Activated naive CD4-positive, alpha-beta T cell treated with Interleukin-2 at 50 U/mL for 16 hours (primary cell): ENCODE results near the gene SLC17A6.

ENCODE experiments used
- DNase-seq: peaks from one replicate; pipeline ENCODE4 v3.0.0-alpha.2; 2020

The SLC17A6 gene

DNA sequence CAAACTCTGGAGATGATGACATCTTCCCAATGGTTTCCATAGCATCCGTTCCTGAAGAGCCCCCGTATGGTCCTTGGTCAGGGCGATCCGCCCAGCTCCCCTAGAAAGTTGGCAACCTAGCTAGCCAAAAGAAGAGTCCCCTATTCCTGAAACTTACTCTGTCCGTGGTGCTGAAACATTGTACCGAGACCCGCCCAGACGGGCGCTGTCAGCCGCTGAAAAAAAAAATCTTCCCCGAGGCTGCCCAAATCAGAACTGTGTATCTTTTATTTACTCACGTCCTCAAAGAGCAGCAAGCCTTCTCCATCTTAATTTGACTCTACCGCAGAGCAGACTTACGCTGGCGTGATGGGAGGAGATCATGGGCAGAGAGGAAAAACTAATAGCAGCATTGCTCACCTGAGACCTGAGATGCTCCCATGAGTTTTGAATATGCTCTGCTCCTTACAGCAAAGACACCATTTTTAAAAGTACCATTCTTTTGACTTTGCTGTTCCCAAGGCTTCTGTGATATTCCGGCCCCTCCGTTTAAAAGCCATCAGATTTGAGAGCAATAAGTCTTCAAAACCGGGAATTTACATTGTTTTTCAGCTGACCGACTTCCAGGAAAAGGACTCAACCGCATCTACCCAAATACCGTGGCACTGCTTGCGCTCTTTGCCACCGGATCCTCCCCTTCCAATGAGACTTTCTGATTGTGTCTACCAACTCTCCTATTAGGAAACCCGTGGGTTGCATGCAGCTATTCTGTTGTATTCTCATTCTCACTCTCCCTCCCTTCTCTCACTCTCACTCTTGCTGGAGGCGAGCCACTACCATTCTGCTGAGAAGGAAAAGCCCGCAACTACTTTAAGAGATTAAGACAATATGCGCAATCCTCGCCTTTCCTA is at the start of gene SLC17A6:
TSS of gene SLC17A6 (plus strand) at position 786 of the 890 bp plus-strand sequence. CDS start 153 bp downstream, outside the sequence.
- DNase-seq, result no peak

DNA sequence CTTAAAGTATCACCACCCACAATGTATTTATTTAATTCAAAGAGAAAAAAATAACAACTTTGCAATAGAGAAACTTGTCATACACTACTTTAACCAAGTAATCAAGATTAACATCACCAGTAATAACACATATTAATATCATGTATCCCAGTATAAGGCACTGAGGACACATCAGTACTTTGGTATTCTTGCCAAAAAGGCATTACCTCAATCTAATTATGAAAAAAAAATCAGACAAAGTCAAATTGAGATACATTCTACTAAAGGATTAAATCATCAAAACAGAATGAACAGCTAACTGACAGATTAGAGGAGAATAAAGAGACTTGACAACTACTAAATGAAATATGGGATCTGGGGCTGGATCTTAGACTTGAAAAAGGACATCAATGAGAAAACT is 35.8 kb upstream of the SLC17A6 start:
- no peak for DNase-seq

DNA sequence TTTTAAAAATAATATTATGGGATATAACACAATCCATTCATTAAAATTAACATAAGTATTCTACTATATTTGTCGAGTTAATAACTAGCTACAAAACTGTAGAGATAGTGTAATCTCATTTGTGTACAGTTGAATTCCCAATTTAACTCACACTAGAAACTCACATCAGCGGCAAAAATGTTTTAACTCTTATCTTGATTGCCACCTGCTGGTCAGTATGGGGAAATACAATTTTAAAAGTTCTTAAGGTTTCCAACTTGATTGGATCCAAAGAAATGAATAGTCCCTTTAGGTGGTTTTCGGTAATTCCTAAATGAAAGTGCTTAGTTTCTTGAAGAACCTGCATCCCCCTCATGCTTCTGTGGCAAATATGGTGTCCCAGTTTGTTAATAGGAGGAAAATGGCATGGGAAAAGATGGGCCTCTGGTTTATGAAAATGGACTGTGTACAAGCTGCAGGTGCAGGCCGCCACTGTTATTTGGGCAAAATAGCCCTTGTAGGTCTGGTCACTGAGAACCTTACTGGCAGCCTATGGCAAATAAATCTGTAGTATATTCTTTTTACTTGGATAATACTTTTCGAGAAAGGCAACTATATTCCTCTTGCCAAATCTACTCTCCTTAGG is 33.7 kb upstream of the SLC17A6 start:
- no peak for DNase-seq

DNA sequence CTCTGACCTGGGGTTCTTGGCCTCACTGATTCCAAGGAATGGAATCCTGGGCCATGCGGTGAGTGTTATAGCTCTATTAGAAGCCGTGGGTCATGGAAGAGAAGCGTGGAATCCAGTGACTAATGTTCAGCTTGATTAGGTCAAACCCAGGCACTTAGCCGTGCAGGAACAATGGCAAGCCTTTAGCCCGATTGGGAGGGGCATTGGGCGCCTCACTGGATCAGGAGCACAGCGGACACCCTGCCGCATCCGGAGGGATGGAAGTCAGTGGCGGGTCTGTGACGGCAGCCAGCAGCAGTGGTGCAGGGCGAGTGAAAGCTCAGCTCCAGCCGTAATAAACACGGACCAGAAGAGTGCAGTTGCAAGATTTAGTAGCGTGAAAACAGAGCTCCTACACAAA is 20.5 kb upstream of the SLC17A6 start:
- DNase-seq, result no peak

DNA sequence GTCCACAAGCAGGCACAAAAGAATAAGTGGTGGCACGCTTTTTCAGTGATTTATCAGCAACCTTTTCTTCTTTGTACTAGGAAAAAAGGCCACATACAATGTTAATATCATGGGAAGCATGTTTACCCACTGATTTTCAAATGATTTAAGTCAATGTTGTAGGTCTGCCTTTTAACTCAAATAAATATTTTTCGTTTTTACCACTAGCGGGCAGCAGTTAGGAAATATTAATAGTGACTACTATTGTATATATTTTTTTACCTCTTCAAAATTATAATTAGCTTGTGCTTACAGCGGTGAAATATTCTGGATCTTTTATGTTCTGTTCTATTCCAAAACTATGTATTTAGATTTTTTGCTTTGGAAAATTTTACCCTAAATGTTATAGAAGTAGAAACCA is 6.4 kb upstream of the SLC17A6 start:
- DNase-seq, result no peak

DNA sequence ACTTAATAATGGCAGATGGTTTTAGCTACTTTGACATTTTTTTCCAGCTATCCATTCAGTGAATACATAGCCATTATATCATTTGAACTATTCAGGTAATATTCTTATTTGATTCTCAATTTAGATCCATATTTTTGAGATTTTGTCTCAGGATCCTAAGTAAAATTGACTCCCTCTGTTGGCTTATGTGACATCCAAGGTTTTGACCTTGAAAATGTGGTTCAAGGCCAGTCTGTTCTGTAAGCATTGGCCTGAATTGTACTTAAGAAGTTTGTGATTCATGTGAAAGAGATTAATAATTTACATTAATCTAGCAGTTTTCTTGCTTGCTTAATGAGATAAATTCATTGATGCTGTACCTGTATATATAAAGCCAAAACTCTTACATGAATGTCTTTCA is 1.6 kb upstream of the SLC17A6 start:
- DNase-seq, result no peak

DNA sequence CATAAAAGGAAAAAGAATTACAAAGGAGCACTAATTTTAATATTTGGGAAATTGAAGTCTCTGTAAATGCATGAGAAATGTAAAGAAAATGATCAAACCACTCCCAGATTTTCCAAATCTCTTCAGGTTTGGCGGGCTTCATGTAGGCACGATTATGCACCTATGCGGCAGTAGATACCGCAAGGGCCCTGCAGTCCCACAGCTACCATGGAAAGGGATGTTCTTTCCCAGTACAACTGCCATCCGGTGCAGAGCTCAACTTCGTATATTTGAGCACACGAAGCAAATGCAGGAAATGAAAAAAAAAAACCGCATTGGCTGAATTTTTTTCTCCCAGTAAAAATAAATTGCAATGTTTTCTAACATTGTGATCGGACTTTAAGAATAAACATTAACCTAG is 1.4 kb downstream of the SLC17A6 start:
- no peak for DNase-seq

DNA sequence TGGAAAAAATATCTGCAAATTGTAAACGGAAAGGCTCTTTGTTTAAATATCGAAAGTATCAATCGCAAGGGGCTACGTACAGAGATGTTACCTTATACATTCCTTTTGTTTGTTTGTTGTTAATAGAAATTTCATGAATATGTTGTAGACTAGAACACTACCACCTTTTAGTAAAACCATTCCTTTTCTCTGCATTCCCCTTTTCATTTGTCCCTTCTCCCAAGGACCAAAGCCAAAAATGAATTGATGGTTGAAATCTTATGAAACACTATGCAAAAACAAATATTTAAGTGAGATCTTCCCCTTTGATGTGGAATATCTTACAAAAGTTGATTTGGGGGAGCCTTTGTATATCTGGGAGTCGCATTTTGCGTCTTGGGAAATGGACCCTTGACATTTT is 2.1 kb downstream of the SLC17A6 start:
- no peak for DNase-seq

DNA sequence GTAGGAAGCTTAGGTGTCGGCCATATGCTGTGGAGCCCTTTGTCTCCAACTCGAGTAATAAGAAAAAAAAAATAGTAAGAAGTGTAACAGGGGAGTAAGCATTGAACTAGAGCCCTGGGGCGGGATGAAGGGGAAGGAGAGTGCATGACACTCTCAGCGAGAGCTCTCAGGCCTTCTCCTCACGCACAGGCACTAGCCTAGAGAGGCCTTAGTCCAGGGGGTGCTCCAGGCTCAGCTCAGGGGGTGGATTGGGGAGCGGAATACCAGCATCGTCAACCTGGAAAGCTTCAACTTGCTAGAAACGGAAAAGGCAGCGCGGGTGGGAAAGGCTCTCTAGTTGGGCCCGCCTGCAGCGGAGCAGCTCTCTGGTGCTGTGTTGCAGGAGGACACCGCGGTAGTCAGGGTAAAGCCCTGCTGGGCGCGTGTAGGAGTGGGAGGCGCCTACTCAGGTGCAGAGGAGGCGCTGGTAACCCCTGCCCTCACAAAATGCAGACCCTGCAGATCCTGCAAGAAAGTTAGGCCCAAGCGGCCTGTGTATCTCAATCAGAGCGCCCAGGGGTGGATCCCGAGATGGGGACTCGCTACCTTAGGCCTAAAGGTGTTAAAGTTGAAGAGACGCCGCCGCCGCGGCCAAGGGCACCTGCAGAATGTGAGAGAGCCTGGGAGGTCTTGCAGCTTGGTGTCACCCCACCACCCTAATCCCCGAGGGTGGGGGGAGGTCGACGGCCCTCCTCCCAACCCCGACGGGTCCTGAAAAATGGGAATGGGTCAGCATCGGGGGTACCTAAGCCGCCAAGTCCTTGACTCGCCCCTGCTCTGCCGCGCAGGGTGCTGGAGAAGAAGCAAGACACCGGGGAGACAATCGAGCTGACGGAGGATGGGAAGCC is 2.8 kb downstream of the SLC17A6 start:
- DNase-seq, result no peak

DNA sequence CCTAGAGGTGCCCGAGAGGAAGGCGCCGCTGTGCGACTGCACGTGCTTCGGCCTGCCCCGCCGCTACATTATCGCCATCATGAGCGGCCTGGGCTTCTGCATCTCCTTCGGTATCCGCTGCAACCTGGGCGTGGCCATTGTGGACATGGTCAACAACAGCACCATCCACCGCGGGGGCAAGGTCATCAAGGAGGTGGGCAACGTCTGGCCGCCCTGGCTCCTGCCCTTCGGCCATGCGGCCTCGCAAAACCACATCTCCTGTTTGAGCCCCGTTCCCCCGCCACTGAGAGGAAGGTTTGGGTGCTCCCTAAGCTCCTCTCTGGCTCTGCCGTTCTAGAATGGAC is 3.4 kb downstream of the SLC17A6 start:
- DNase-seq, result no peak

DNA sequence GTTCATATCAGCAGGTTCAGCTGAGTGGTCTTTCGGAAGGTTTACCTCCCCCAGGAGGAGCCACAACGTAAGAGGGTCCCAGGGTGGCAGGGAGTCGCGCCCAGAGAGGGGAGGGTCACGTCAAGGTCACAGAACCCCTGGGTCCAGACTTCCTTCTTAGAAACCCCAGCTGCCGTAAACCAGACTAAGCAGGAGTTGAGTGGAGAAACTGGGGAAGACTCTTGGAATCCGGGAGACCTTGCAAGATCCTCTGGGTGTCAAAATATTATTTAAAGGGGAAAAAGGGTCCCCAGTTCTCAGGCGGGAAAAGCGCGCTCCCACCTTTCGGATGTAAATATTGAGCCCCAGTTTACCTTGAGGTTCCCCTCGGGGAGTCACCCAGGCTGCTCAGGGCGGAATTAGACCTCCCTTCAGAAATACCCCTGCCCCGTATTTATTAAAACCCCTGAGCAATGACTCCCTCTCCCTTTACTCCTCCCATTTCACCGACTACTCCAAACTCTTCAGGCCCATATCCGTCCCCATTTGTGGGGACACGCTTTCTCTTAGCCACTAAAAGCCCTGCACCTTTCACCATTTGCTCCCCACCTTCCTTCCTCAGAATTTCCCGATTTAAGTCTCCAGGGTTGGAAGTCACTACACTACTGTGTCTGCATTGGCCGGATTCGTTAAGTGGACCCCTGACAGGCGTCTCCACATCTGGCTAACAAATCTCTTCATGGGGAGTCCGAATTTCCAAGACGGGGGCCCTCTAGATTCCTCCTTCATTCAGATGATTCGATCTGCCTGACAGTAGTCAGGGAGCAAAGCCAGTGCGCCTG is 4.2 kb downstream of the SLC17A6 start:
- no peak for DNase-seq

DNA sequence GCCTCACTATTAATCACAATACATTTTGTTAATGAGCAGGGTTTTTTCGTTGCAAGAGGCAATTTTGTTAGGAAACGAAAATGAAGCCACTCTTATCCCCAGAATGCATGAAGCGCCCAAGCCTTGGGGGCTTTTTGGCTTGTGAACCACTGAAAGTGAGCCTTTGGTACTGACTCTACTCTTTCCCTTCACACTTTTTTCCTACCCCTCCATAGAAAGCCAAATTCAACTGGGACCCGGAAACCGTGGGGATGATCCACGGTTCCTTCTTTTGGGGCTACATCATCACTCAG is 4.8 kb downstream of the SLC17A6 start:
- no peak for DNase-seq

DNA sequence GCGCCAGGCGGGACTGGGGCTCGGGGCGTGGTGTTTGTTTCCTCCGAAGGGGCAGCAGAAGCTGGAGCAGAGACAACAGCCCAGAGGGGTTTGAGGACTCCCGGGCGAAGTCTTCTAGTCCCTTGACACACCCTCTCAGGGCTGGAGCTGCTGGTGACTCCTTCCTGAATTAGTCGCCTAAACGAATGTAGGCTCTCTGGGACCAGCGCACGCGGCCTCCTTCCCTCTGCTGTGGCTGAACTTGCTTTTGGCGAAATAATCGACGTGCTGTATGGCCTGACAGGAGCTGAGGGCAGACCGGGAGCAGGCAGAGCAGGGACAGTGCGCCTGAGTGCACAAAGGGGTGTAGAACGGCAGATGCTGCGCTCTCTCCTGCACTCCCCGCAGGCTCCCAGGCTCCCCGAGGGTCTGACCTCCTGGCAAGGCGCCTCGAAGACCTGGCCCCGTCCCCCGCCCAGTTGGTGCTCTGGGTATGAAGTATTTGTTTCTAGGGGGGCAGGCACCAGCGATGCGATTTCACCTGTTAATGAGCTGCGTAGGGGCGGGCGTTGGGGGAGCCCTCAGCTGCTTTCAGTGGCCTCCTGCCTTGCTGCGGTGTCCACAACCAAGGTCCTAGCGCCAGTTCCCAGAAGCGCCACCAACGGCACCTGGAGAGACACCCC is 5.3 kb downstream of the SLC17A6 start:
- DNase-seq, result no peak

DNA sequence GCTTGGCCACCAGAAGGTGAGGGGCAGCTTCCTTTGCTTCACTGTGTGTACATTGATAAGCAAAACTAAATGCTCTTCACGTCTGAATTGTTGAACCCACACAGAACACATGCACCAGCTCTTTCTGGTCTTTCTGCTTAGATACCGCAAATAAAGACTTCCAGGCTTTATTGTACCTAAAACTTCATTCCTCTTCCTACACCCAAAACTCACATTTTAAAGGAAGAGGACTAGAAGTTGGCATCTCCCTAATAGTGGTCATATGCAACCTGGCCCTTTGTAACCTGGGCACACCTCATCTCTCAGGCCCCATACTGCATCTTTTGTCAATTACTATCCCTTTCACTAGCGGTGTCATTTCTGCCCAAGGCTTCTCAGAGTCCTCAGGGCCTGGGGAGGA is 5.9 kb downstream of the SLC17A6 start:
- DNase-seq, result no peak

DNA sequence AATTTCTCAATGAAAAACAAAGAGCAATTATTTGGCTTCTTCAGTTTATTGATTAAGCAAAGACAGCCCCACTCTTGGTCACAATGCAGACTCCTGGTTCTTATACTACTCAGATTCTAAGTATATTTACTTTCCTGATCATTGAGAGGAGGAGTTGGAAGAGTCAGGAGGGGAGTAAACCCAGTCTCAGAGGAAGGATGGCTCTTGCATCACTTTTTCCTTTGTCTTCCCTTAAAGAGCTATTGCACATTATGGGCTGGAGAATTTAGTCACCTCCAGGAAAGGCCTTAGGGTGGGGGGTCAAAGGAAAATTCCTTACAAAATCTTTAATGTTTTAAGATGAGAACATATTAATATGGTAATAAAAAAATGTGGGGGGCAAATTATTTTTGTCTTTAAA is 8.1 kb downstream of the SLC17A6 start:
- no peak for DNase-seq

DNA sequence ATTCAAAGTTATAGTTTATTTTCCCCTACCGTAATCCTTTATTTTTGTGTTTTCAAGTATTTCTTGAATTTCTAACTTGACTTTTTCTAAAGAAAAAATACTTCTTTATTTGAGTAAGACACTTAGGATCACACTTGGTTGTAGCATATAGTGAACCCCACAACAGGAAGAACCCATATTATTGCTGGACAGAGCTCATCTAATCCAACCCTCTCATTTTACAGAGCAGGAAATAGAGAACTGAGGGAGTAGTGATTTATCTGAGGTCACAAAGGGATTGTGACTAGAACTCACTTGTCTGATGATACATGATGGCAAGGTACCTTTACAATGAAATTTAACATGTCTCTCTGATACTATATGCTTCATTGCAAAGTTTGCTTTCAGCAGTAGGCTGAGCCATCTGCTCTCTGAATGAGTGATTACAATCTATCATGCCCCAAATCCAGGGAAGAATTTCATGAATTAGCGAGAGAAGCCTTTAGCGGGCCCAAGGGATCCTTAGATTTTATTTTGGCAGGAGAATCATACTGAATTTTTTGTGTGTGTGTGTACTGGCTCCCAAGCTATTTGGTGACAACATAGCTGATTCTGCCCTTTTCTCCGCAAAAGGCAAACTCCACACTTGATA is 9.8 kb downstream of the SLC17A6 start:
- DNase-seq, result no peak

DNA sequence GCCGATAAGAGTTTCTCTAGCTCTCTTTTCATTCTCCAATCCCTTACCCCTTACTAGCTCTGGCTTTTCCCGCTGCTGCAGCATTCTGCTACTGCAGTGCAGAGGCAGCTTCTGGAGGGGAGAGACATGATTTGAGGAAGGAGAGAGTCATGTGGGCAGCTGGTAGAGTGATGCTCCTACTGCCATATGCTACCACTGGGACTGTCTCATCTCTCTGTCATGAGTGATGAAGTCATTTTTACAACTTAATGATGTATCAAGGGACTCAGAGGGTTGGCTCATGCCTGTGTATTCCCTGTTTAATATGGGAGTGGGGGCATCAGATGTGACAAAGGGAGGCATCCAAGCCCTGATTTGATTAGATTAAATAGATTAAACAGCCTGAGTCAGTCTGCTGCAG is 11.3 kb downstream of the SLC17A6 start:
- DNase-seq, result no peak

DNA sequence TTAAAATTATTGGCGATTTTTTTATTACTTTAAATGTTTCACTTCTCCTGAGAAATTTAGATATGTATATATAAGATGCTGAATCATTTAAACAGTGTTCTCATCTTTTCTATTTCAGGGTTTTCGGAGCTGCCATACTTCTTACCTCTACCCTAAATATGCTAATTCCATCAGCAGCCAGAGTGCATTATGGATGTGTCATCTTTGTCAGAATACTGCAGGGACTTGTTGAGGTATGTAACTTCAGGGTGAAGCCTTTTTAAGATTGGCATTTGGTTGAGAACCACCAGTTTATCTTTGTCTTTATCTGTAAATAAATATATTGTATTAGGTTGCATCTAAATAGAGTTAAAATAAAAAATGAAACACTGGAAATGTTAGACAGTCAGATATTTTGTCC is 21.1 kb downstream of the SLC17A6 start:
- no peak for DNase-seq

DNA sequence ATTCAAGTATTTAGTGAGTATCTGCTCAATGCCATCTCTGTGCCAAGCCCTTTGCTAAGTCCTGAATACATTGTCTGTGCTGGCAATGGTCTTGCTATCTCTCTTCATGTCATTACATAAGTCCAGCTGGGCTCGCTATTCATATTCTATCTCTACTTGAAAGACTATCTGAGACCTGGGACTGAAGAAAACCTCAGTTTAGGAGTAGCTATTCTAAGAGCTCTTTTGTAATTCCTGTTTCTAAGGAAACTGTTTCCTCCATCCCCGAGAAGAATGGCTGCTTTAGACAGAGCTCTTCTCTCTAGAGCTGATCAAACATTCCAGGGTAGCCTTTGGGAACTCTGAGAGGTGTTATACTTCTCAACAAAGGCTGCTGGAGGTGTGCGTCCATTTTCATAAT is 33.0 kb downstream of the SLC17A6 start:
- DNase-seq, result no peak

DNA sequence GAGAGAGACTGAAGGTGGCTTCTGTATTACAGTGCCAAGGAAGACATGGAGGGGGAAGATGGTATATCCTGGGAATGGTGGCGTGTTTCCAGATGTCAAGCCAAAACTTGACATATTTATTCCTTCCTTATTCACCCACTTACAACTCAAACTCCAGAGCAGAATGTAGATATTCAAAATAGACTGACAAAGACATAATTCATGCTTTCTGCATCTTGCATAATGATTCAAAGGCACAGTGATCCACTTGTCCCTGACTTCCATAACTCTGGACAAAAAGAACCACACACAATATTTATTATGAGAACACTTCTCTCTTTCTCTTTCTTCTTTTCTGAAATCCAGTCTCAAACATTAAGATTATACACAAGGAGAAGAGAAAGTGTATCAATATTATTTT is 48.9 kb downstream of the SLC17A6 start:
- DNase-seq, result no peak

DNA sequence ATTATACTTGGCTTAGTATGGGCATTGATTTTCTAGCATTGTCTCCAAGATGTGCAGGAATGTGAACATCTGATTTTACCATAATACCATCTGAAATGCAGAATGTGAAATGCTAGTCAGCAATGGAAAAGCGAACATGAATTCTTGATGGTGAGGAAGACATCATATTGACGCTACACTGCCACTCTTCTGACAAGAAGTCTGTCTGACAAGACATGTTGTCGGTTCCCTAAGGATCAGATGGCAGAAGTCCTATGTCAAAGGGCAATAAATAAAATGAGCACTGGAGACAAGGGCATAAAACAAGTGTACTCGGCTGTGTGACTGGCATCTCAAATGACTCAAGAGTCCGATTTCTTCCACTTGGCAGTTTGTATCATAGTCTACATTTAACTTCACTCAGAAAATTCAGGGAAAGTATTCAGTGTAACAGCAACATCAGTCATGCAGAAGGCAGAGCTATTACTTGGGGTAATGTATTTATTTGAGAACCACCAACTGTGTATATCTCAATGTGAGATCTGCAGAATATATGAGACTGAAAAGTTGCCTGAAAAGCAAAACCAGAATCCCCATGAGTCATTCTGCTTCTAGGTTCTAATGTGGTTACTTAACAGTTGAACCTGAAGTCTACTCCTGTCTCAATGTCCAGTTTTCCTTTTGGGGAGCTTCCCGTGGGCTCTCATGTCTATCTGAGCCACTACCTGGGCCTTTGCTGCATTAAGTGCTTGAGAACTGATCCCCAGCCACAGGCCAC is 51.5 kb downstream of the SLC17A6 start:
- no peak for DNase-seq
